ENCODE data around the gene SAMD10. TPM values are rescaled to one million over a fixed set of nuclear protein-coding genes. Genes with fewer than 3 reads are reported as not detected.

The SAMD10 gene
- total and polyA plus RNA-seq, 4 experiments from 2014 or later: 7.4 to 13.0 (median 8.6) TPM

DNA sequence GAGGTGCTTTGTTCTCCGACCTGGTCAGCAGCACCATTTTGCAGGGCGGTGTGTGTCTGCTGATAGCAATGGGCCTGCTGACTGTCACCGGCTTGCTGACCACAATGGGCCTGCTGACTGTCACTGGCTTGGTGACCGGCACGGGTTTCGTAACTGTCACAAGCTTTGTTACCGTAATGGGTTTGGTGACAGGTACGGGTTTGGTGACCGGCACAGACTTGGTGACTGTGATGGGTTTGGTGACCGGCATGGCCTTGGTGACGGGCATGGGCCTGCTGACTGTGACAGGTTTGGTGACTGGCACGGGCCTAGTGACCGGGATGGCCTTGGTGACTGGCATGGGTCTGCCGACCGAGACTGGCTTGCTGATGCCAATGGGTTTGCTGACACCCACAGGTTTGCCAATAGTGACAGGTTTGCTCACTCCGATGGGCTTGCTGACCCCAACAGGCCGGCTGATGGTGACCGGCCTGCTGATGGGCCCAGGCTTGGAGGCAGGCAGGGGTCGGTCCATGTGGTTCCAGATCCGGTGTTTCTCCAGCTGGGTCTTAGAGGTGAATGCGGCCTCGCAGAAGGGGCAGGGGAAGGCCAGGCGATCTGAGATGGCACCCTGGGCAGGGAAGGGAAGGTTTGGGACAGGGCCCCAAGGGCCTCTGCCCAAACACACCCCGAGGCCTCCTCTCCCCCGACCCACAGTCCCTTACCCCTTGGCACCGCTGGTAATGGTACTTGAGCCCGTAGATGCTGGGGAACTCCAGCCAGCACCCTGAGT, 13.1 kb downstream of the SAMD10 start:
- Mint-ChIP-seq H3K27me3 (no peaks in the 10 kb centered on the region), H3K4me3 (peak overlapping the region in 1 of 8 donors; percentile 15), H3K9me3 (peaks cover 0 to 3% (median 0%) of the 10 kb centered on the region in 8 donors), H3K4me1 (peaks cover 4 to 14% (median 9%) of the 10 kb centered on the region in 4 donors), H3K36me3 (peaks cover 0 to 14% of the 10 kb centered on the region in 2 donors), H3K27ac (no peak overlapping the region)
- Histone ChIP-seq H3K27ac (ENCODE audit: low read depth, low read length) (no peak overlapping the region), H3K4me1 (ENCODE audit: insufficient read depth, low read length) (peaks cover 18% of the 10 kb centered on the region), H3K36me3 (ENCODE audit: insufficient read depth, low read length) (peaks cover 3% of the 10 kb centered on the region), H3K4me3 (ENCODE audit: low read length in 2 of 2) (no peak overlapping the region), H3K9me3 (ENCODE audit: control insufficient read depth in 1 of 2, low read length in 2 of 2) (no peaks in the 10 kb centered on the region), H3K27me3 (ENCODE audit: insufficient read depth, low read length) (no peaks in the 10 kb centered on the region)
- no peak for DNase-seq
- POLR2A ChIA-PET (ENCODE audit: partially characterized antibody): interaction anchor here (3.2 kb wide), 1 partner anchor 14 kb away, joined by 17 read pairs; the partner anchor contains the start of genes PRPF6 and SAMD10
- intact Hi-C loops (cut with micrococcal nuclease): no loop called here
- CTCF ChIA-PET (ENCODE audit: partially characterized antibody): interaction anchor here (1.0 kb wide), 1 partner anchor 9 kb away, joined by 3 read pairs; no protein-coding TSS in a partner anchor

DNA sequence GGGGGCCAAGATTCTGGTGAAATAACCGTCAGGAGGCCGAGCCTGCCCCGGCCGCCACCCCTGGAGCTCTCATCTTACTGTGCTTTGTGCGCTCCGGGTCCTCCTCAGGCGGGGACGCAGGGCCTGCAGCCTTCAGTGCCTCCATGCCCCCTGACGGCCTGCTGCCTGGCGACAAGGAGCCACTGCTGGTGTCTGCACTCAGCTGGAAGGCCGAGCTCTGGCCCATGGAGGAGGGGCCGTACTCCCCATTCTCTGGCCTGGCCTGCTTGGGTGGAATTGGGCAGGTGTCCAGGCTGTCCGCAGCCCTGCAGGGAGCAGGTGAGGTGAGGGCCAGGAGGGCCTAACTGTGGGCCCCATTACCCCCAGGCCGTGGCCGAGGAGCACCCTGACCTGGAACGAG, 15.0 kb downstream of the SAMD10 start:
- intact Hi-C loops (cut with micrococcal nuclease): no loop called here
- peaks cover 0 to 20% of the 10 kb centered on the region in 2 donors for H3K36me3 Mint-ChIP-seq
- no peak overlapping the region for H3K27ac Mint-ChIP-seq
- no peak for DNase-seq
- no peaks in the 10 kb centered on the region for H3K27me3 ChIP-seq (ENCODE audit: insufficient read depth, low read length)
- CTCF ChIA-PET (ENCODE audit: partially characterized antibody): no interaction called here
- peaks cover 12% of the 10 kb centered on the region for H3K4me1 ChIP-seq (ENCODE audit: insufficient read depth, low read length)
- no peaks in the 10 kb centered on the region for H3K27me3 Mint-ChIP-seq
- no peak overlapping the region for H3K27ac ChIP-seq (ENCODE audit: low read depth, low read length)
- H3K4me3 Mint-ChIP-seq: no peak overlapping the region
- H3K4me3 ChIP-seq (ENCODE audit: low read length in 2 of 2): no peak overlapping the region
- peaks cover 3% of the 10 kb centered on the region for H3K36me3 ChIP-seq (ENCODE audit: insufficient read depth, low read length)
- H3K4me1 Mint-ChIP-seq: peaks cover 4 to 14% (median 9%) of the 10 kb centered on the region in 4 donors
- H3K9me3 Mint-ChIP-seq: peaks cover 0 to 3% (median 0%) of the 10 kb centered on the region in 8 donors
- H3K9me3 ChIP-seq (ENCODE audit: control insufficient read depth in 1 of 2, low read length in 2 of 2): no peaks in the 10 kb centered on the region
- POLR2A ChIA-PET (ENCODE audit: partially characterized antibody): no interaction called here

DNA sequence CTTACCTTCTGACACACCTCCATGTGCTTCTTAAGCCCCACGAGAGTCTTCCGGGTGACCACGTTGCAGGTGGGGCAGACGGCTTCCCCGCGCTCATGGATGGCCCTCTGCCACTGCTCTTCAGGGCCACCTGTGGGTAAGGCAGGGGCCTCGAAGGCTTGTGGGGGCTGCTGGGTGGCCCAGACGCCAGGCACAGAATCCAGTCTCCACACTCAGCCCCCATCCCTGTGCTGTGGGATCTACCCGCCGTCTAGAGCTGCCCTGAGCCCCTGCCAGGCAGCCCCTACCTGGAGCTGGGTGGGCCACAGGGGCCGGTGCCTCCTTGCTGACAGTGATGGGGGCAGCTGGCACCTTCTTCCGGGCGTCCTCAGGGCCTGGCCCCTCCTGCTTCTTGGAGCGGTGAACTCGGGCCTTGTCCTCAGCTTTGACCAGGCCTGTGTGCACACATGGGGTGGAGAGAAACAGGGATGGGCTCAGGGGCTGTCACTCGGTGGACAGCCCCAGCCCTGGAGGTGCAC, 15.6 kb downstream of the SAMD10 start:
- Histone ChIP-seq H3K4me3 (ENCODE audit: low read length in 2 of 2) (no peak overlapping the region), H3K27me3 (ENCODE audit: insufficient read depth, low read length) (no peaks in the 10 kb centered on the region), H3K36me3 (ENCODE audit: insufficient read depth, low read length) (peaks cover 3% of the 10 kb centered on the region), H3K4me1 (ENCODE audit: insufficient read depth, low read length) (peaks cover 9% of the 10 kb centered on the region), H3K9me3 (ENCODE audit: control insufficient read depth in 1 of 2, low read length in 2 of 2) (no peaks in the 10 kb centered on the region), H3K27ac (ENCODE audit: low read depth, low read length) (no peak overlapping the region)
- Mint-ChIP-seq H3K36me3 (peaks cover 0 to 20% of the 10 kb centered on the region in 2 donors), H3K27ac (peak overlapping the region in 1 of 7 donors; percentile 36), H3K9me3 (peaks cover 0 to 3% (median 0%) of the 10 kb centered on the region in 8 donors), H3K27me3 (no peaks in the 10 kb centered on the region), H3K4me3 (no peak overlapping the region), H3K4me1 (peaks cover 3 to 12% (median 8%) of the 10 kb centered on the region in 4 donors)
- CTCF ChIA-PET (ENCODE audit: partially characterized antibody): no interaction called here
- intact Hi-C loops (cut with micrococcal nuclease): no loop called here
- peak in 1 of 5 donors; percentile 22 for DNase-seq
- POLR2A ChIA-PET (ENCODE audit: partially characterized antibody): no interaction called here

- DNase-seq: peak in 1 of 5 donors; percentile 40
- intact Hi-C loops (cut with micrococcal nuclease): no loop called here
- Histone ChIP-seq H3K27me3 (ENCODE audit: insufficient read depth, low read length) (no peaks in the 10 kb centered on the region), H3K4me3 (ENCODE audit: low read length in 2 of 2) (no peak overlapping the region), H3K36me3 (ENCODE audit: insufficient read depth, low read length) (peaks cover 3% of the 10 kb centered on the region), H3K9me3 (ENCODE audit: control insufficient read depth in 1 of 2, low read length in 2 of 2) (no peaks in the 10 kb centered on the region), H3K4me1 (ENCODE audit: insufficient read depth, low read length) (peaks cover 4% of the 10 kb centered on the region), H3K27ac (ENCODE audit: low read depth, low read length) (no peak overlapping the region)
- peaks cover 0 to 3% (median 0%) of the 10 kb centered on the region in 8 donors for H3K9me3 Mint-ChIP-seq
- H3K36me3 Mint-ChIP-seq: peaks cover 0 to 18% of the 10 kb centered on the region in 2 donors
- H3K27ac Mint-ChIP-seq: no peak overlapping the region
- H3K4me1 Mint-ChIP-seq: peaks cover under 1 to 7% (median 4%) of the 10 kb centered on the region in 4 donors
- no peak overlapping the region for H3K4me3 Mint-ChIP-seq
- POLR2A ChIA-PET (ENCODE audit: partially characterized antibody): no interaction called here
- CTCF ChIA-PET (ENCODE audit: partially characterized antibody): no interaction called here
- H3K27me3 Mint-ChIP-seq: no peaks in the 10 kb centered on the region
Observed at GRCh38 chr20:63963348-63963741, 16.1 kb downstream of the SAMD10 start.

DNA sequence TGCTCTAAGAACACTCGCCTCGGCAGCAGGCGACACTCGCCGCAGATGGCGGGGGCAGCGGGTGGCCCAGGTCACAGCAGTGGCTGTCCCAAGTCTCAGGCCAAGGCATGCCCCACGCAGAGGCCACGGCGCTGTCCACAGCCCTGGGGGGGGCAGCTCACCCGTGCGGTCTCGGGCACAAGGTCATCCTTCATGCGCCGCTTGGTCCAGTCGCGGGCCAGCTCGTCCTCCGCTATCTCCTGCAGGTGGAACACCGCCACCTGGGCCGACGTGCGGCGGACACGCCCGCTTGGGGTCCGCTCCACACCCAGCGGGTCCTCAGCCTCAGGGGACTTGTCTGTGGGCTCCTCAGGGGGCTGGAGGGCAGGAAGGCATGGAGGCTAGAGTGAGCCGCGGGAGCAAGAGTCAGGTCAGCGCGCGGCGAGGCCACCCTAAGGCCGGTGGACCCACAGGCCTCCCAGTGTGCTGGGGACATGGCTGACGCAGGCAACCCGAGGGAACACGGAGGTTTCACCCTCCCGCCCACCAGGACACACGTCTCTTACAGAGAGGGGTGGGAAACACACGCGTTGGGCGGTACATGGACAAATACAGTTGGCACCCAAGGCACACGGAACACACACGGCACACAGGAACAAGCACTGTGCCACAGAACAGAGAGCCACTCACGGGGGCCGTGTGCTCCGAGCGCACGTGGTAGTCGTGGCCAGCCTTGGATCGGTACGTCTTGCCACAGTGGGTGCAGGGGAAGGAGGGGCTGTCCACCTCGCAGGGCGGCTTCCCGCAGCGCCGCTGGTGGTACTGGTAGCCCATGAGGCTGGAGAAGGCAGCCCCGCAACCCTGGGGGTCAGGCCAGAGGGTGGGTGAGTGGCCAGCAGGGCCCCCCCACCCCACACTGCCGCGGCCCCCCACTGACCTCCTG, 16.8 kb downstream of the SAMD10 start:
- H3K9me3 Mint-ChIP-seq: peaks cover 0 to 3% (median 0%) of the 10 kb centered on the region in 8 donors
- H3K4me3 Mint-ChIP-seq: no peak overlapping the region
- DNase-seq: peak in 1 of 5 donors; percentile 33
- POLR2A ChIA-PET (ENCODE audit: partially characterized antibody): interaction anchor here (0.7 to 1.1 kb wide), 2 partner anchors 15 to 59 kb away, joined by 3 read pairs; no protein-coding TSS in a partner anchor
- intact Hi-C loops (cut with micrococcal nuclease): no loop called here
- CTCF ChIA-PET (ENCODE audit: partially characterized antibody): interaction anchor here (1.0 kb wide), 1 partner anchor 18 kb away, joined by 5 read pairs; the partner anchor contains the start of gene PRPF6
- H3K36me3 Mint-ChIP-seq: peaks cover 0 to 18% of the 10 kb centered on the region in 2 donors
- Histone ChIP-seq H3K4me1 (ENCODE audit: insufficient read depth, low read length) (peaks cover 6% of the 10 kb centered on the region), H3K9me3 (ENCODE audit: control insufficient read depth in 1 of 2, low read length in 2 of 2) (no peaks in the 10 kb centered on the region), H3K36me3 (ENCODE audit: insufficient read depth, low read length) (peaks cover 3% of the 10 kb centered on the region), H3K27me3 (ENCODE audit: insufficient read depth, low read length) (no peaks in the 10 kb centered on the region), H3K27ac (ENCODE audit: low read depth, low read length) (no peak overlapping the region), H3K4me3 (ENCODE audit: low read length in 2 of 2) (no peak overlapping the region)
- peaks cover 0 to 8% (median under 1%) of the 10 kb centered on the region in 4 donors for H3K4me1 Mint-ChIP-seq
- no peak overlapping the region for H3K27ac Mint-ChIP-seq
- no peaks in the 10 kb centered on the region for H3K27me3 Mint-ChIP-seq

DNA sequence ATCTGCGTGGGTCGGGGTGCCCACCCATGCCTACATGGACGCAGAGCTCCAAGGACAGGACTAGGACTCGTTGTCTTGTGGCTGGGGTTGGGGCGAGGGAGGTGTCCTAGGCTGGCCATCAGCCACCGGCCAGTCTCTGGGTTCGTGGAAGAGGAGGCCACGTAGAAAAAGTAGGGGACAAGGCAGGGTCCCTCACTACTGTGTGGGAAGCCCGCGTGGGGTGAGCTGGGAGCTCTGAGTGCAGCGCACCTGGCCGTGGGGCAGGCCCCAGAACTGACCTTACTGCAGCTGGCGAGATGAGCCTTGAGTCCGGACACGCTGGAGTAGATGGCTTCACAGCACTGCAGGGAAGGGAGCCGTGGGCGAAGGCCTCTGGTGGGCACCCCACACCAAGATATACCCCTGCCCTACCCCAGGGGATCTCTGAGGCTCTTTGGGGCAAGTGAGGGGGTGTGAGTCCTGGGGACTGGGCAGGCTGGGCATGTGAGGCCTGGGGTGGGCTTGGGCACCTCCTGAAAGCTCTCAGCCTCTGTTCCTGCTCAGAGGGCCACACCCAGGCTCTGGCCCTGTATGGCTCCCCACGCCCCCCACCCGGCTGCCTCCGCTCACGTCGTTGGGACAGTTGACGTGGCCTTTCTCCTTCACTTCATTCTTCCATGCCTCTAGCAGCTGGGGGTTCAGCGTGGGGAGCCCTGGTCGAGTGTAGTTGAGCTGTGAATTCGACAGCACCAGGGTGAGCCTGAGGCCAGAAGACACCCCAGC, 17.6 kb downstream of the SAMD10 start:
- CTCF ChIA-PET (ENCODE audit: partially characterized antibody): interaction anchor here (1.0 kb wide), 1 partner anchor 19 kb away, joined by 5 read pairs; the partner anchor contains the start of gene PRPF6
- intact Hi-C loops (cut with micrococcal nuclease): no loop called here
- peak in 1 of 5 donors; percentile 5 for DNase-seq
- no peaks in the 10 kb centered on the region for H3K27me3 Mint-ChIP-seq
- H3K27ac ChIP-seq (ENCODE audit: low read depth, low read length): no peak overlapping the region
- H3K9me3 ChIP-seq (ENCODE audit: control insufficient read depth in 1 of 2, low read length in 2 of 2): no peaks in the 10 kb centered on the region
- H3K27ac Mint-ChIP-seq: no peak overlapping the region
- peaks cover 3% of the 10 kb centered on the region for H3K36me3 ChIP-seq (ENCODE audit: insufficient read depth, low read length)
- peaks cover 0 to 16% (median 5%) of the 10 kb centered on the region in 4 donors for H3K4me1 Mint-ChIP-seq
- H3K9me3 Mint-ChIP-seq: peaks cover 0 to 3% (median 0%) of the 10 kb centered on the region in 8 donors
- H3K27me3 ChIP-seq (ENCODE audit: insufficient read depth, low read length): no peaks in the 10 kb centered on the region
- peaks cover 0 to 21% of the 10 kb centered on the region in 2 donors for H3K36me3 Mint-ChIP-seq
- POLR2A ChIA-PET (ENCODE audit: partially characterized antibody): interaction anchor here (0.7 to 1.1 kb wide), 2 partner anchors 14 to 58 kb away, joined by 3 read pairs; no protein-coding TSS in a partner anchor
- H3K4me3 Mint-ChIP-seq: no peak overlapping the region
- H3K4me3 ChIP-seq (ENCODE audit: low read length in 2 of 2): no peak overlapping the region
- H3K4me1 ChIP-seq (ENCODE audit: insufficient read depth, low read length): peaks cover 14% of the 10 kb centered on the region

All from CD4-positive, alpha-beta memory T cell (primary cell).